NCI-H2081 (cell line): ENCODE results near the gene FMNL3.

ENCODE experiments used
- DNase-seq, 2 experiments: peaks; one replicate each; lab custom pipeline; 2025; lab: John Stamatoyannopoulos, UW

Gene FMNL3

DNA sequence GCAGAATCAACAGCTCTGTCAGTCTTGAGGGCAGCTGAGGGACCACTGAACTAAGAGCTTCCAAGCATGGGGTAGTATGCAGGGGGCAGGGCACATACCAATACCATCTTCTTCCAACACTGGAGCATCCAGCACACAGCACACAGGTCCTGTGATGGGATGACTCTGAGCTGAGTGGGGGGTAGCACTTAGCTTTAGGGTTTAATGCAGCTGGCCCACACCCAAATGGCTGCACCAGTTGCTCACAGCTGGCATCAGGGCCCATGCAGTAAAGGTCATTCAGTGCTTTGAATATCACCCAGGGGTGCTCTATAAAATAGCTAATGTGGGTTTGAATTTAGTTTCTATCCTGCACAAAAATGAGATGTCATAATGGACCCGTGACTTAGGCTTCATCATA lies 103.5 kb downstream of the FMNL3 start:
- DNase-seq: no peak

DNA sequence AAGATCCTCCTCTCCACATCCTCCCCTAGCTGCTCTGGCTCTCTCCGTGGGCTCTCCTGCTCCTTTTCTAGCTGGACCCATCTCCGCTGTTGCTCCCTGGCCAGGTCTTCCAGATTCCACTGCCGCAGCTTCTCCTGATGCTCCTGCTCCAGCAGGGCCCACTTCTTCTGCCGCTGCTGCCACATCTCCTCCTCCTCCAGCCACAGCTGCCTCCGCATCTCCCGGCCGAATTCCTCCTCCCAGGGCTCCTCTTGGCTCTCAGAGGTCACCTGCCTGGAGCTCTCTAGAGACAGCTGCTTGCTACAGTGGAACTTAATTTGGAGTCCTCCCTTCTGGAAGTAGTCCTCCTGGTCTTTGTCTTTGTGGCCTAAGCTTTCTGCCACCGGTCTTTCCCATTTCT lies 107.2 kb downstream of the FMNL3 start:
- no peak for DNase-seq

DNA sequence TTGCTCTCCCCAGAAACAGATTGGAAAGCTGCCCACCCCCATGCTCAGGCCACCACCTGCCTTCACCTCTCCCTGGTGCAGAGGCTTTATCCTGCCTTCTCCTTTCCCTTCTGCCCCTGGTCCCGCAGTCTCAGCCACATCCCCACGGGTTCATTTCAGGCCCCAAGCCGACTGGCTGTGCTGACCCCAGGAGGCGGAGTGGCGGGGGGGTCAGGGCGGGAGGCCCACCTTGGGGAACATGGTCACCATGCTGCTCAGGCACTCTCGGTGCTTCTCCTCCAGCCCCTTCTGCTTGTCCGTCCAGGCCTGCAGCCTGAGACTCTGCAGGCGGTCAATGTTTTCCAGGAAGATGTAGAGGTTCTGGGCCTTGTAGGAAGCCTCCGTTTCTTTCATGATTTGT lies 108.7 kb downstream of the FMNL3 start:
- no peak for DNase-seq

DNA sequence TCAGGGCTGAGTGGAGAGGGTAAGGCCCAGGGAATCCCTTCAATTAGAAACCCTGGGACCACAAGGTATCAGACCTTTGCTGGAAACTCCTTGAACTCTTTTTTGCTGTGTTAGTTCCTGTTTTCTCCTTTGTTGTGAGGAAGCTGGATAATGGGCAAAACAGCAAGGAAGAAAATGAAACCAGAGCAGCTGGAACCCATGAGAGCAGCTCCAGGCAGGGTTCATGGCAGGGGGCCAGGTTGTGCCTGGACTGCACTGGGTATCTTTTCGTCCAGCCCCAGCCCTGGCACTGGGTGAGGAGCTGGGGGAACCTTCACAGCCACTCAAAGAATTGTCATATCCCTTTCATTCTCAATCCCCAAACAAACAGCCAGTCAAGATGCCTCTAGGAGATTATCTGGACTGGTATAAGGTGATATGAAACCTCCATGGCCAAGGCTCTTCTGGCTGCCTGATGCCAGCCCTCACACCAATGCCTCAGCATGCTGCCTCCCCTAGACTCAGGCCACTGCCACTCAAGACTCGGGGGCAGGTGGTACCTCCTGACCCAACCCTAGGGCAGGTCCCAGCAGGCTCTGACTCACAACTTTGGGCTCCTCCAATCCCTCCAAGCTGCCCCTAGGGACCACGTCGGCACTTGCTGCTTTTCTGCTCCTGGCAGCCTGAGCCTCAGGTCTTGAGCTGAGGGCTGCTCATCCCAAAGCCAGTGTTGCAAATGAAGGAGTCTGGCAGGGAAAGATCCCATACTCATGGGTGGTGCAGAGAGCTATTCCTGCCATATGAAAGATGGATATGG lies 118.3 kb downstream of the FMNL3 start:
- DNase-seq: no peak

DNA sequence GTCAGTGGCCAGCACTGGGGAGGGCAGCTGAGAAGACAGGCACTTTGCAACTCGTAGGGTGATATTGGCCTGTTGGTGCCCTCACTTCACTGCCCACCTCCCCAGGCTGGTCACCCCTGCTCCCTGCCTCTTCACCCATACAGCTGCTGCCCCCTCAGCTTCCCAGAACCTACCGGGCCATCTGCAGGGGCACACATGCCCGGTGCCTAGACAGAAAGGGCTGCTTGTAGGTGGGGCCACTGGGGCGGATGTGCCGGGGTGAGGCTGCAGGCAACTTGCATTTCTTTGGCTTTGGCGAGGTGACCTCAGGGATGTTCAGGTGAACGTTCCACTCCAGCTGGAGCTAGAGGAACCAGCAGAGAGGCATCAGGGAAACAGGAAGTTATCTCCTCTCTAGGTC lies 118.9 kb downstream of the FMNL3 start:
- no peak for DNase-seq

DNA sequence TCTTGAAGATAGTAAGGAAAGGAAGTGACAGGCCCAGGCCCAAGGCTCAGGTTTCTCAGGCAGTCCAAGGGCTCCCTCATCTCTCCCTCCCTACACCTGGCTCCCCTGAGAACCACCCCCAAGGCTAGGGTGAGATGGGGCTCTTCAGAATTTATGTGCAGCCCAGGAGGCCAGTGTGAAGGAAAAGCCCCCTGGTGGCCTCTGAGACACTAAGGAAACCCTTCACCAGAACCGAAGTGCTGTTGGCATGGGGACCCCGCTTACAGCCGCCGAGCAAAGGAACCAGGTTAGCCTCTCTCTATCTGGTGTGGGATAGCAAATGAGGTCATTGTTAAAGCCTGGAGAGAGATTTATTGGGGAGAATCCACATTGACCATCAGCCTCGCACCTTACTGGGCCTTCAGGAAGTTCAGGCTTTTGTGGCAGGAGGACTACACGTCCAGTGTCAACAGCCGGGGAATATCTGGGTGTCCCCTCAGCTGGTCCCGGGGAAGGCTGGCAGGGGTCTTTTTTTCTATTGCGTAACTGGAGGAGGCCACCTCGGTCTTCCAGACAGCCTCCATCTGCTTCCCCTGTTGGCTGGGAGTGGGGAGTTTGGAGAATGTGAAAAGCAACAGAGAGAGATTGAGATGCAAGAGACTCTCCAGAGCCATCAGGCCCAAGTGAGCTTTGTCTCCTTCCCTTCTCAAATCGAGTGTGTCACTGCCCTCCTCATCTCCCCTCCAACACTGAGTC lies 119.9 kb downstream of the FMNL3 start:
- DNase-seq: no peak
